Esophagus muscularis mucosa (tissue), 4 donors: Measurements from ENCODE around the gene CLEC16A. TPM values are rescaled to one million over a fixed set of nuclear protein-coding genes. Genes with fewer than 3 reads are reported as not detected.

Experiments
- DNase-seq: peaks from one replicate; pipeline ENCODE4 v3.0.0-alpha.2; 2017; ENCODE audit errors: extremely low spot score
- H3K27ac ChIP-seq, 4 donors: fragments of 200-600 bp; sonication (generic); replicated peaks in 1 of 4; 1 replicate in 3 of 4; 2 replicates in 1 of 4; pipeline ENCODE4 v1.5.1; 2016 to 2019; ENCODE audit warnings: mild to moderate bottlenecking in 1 of 4
- H3K27me3 ChIP-seq, 4 donors: fragments of 200-600 bp; sonication (generic); one replicate each; pipeline versions ENCODE4 v1.5.1 to v1.6.0; 2016 to 2019
- H3K36me3 ChIP-seq, 4 donors: fragments of 200-600 bp; sonication (generic); one replicate each; pipeline ENCODE4 v1.5.1; 2016 to 2019
- H3K4me1 ChIP-seq, 4 donors: fragments of 200-600 bp; sonication (generic); one replicate each; pipeline ENCODE4 v1.5.1; 2016 to 2019
- H3K4me3 ChIP-seq, 4 donors: fragments of 200-600 bp; sonication (generic); 1 replicate in 2 of 4; 2 replicates in 2 of 4; pipeline ENCODE4 v1.5.1; 2016 to 2019; ENCODE audit warnings: mild to moderate bottlenecking in 4 of 4, moderate library complexity in 1 of 4
- H3K9me3 ChIP-seq, 4 donors: fragments of 200-600 bp; sonication (generic); 1 replicate in 3 of 4; 2 replicates in 1 of 4; pipeline ENCODE4 v1.5.1; 2016 to 2019
- CTCF ChIP-seq, 3 experiments: fragments of 200-600 bp in 2 of 3; fragments of 450-650 bp in 1 of 3; sonication (generic) in 2 of 3; IDR thresholded peaks; one replicate each; pipeline ENCODE4 v1.5.1; 2017 to 2019; ENCODE audit warnings: antibody characterized with exemption in 3 of 3, mild to moderate bottlenecking in 2 of 3, moderate library complexity in 1 of 3
- EP300 ChIP-seq: sonication (generic); formaldehyde crosslinking; IDR thresholded peaks from one replicate; pipeline ENCODE4 v1.6.1; 2017; ENCODE audit warnings: antibody characterized with exemption
- POLR2A ChIP-seq: fragments of 450-650 bp; IDR thresholded peaks from one replicate; pipeline ENCODE4 v1.6.1; 2017; ENCODE audit warnings: antibody characterized with exemption, moderate library complexity, mild to moderate bottlenecking, low read depth
- POLR2AphosphoS5 ChIP-seq, 2 donors: sonication (generic); formaldehyde crosslinking; IDR thresholded peaks; one replicate each; pipeline ENCODE4 v1.6.1; 2017; ENCODE audit warnings: antibody characterized with exemption in 2 of 2
- WGBS: methylation state at CpG from one replicate; pipeline ENCODE4 v1.1.5; 2018; 5-methylcytosine and 5-hydroxymethylcytosine counted together
- intact Hi-C: fragments of 100-400 bp; cut with DNase I; formaldehyde crosslinking; loops from one replicate; pipeline ENCODE4 v1.15.1; 2023
- total RNA-seq, 4 donors: library from RNA; depleted of rRNA; stranded (reverse); fragments of >200 nt; gene quantifications; one replicate each; pipeline versions ENCODE4 v1.1.0 to v1.2.1, GENCODE V29; 2016

The CLEC16A gene
- total RNA-seq, 4 donors from 2014 or later = 22.3 to 34.7 (median 29.2) TPM

GRCh38 chr16:11039726-11040125 is 95.4 kb downstream of the CLEC16A start:
- Histone ChIP-seq H3K36me3 (peaks cover 21 to 90% (median 70%) of the 10 kb centered on the region in 4 donors), H3K4me1 (peaks cover 0 to 5% (median 1%) of the 10 kb centered on the region in 4 donors)
- intact Hi-C loops = no loop called here

GRCh38 chr16:11042191-11042590 is 97.8 kb downstream of the CLEC16A start:
- DNase-seq = no peak
- 95% methylated on average over 8 of the region's 11 CpGs for WGBS
- Histone ChIP-seq H3K27ac (no peak overlapping the region), H3K36me3 (peaks cover 25 to 95% (median 68%) of the 10 kb centered on the region in 4 donors), H3K9me3 (no peaks in the 10 kb centered on the region), H3K27me3 (no peaks in the 10 kb centered on the region), H3K4me1 (peaks cover 0 to 1% (median 0%) of the 10 kb centered on the region in 4 donors), H3K4me3 (no peak overlapping the region)
- intact Hi-C loops = no loop called here
- no peak for TF ChIP-seq POLR2A
- TF ChIP-seq POLR2AphosphoS5 (IDR thresholded peaks at IDR 0.05) = no peak
- no peak for TF ChIP-seq CTCF (IDR thresholded peaks at IDR 0.05)
- no peak for TF ChIP-seq EP300

More at GRCh38 chr16:11039726-11040125, 95.4 kb downstream of the CLEC16A start:
- 91% methylated on average over 6 of the region's 8 CpGs for WGBS
- no peaks in the 10 kb centered on the region for H3K27me3 ChIP-seq
- no peak overlapping the region for H3K4me3 ChIP-seq
- DNase-seq = no peak
- TF ChIP-seq CTCF (IDR thresholded peaks at IDR 0.05) (no peak), POLR2AphosphoS5 (IDR thresholded peaks at IDR 0.05) (no peak), POLR2A (no peak), EP300 (no peak)
- H3K27ac ChIP-seq = no peak overlapping the region
- H3K9me3 ChIP-seq = no peaks in the 10 kb centered on the region

GRCh38 chr16:11045441-11045840 is 101.1 kb downstream of the CLEC16A start:
- intact Hi-C loops = no loop called here

GRCh38 chr16:11045846-11046245 is 101.5 kb downstream of the CLEC16A start:
- 79% methylated on average over 5 of the region's 5 CpGs for WGBS
- DNase-seq = no peak
- Histone ChIP-seq H3K36me3 (peaks cover 25 to 93% (median 73%) of the 10 kb centered on the region in 4 donors), H3K27me3 (no peaks in the 10 kb centered on the region), H3K4me3 (no peak overlapping the region), H3K9me3 (no peaks in the 10 kb centered on the region), H3K4me1 (peaks cover 0 to 7% (median 0%) of the 10 kb centered on the region in 4 donors), H3K27ac (peak overlapping the region in 1 of 4 donors; percentile 23)
- no peak for TF ChIP-seq CTCF (IDR thresholded peaks at IDR 0.05)
- no peak for TF ChIP-seq POLR2AphosphoS5 (IDR thresholded peaks at IDR 0.05)
- TF ChIP-seq POLR2A = no peak
- TF ChIP-seq EP300 = no peak
- intact Hi-C loops = no loop called here

More at GRCh38 chr16:11045441-11045840, 101.1 kb downstream of the CLEC16A start:
- no peaks in the 10 kb centered on the region for H3K27me3 ChIP-seq
- no peak for DNase-seq
- H3K36me3 ChIP-seq = peaks cover 25 to 93% (median 73%) of the 10 kb centered on the region in 4 donors
- H3K9me3 ChIP-seq = no peaks in the 10 kb centered on the region
- 83% methylated on average over 5 of the region's 5 CpGs for WGBS
- H3K4me1 ChIP-seq = peaks cover 0 to 7% (median 0%) of the 10 kb centered on the region in 4 donors
- no peak overlapping the region for H3K27ac ChIP-seq
- H3K4me3 ChIP-seq = no peak overlapping the region
- TF ChIP-seq POLR2A = no peak
- no peak for TF ChIP-seq CTCF (IDR thresholded peaks at IDR 0.05)
- TF ChIP-seq EP300 = no peak
